Stomach (tissue), 4 donors: ENCODE results near the gene TOR3A.

Experiments
- CTCF ChIP-seq, 7 experiments: fragments of 450-650 bp in 4 of 7; fragments of 200-600 bp in 3 of 7; sonication (generic) in 3 of 7; IDR thresholded peaks; one replicate each; pipeline ENCODE4 v1.5.1; 2016 to 2019; ENCODE audit warnings: antibody characterized with exemption in 7 of 7, control low read depth in 2 of 7, mild to moderate bottlenecking in 1 of 7
- POLR2AphosphoS5 ChIP-seq, 3 donors: sonication (generic); formaldehyde crosslinking; IDR thresholded peaks; one replicate each; pipeline ENCODE4 v1.6.1; 2016; ENCODE audit warnings: antibody characterized with exemption in 3 of 3

- TF ChIP-seq CTCF (IDR thresholded peaks at IDR 0.05), result no peak
- TF ChIP-seq POLR2AphosphoS5 (IDR thresholded peaks at IDR 0.05), result no peak
Measured at GRCh38 chr1:179043266-179043665, 38.6 kb upstream of the TOR3A start.
